HCT116 (cell line): ENCODE results near the gene SOCS7. TPM values are rescaled to one million over a fixed set of nuclear protein-coding genes. Genes with fewer than 3 reads are reported as not detected.

Source experiments
- ATAC-seq: fragments of 200-7000 bp; cut with Tn5 transposase; 2 replicates; pipeline ENCODE4 v1.9.1; 2020; ENCODE audit warnings: mild to moderate bottlenecking, moderate library complexity
- BruUV-seq: library from RNA; stranded (reverse); fragments of 400-500 nt; replicated peaks from 2 replicates; lab custom pipeline; 2021; lab: Mats Ljungman, UMichigan
- CTCF ChIA-PET: fragments of 300-600 bp; sonication (Branson Sonifier 250); formaldehyde crosslinking; loops from one replicate; lab custom pipeline; 2021; ENCODE audit warnings: antibody characterized with exemption; lab: Charles Lee
- POLR2A ChIA-PET: fragments of 300-600, 350-600 bp; sonication (Branson Sonifier 250); formaldehyde crosslinking; loops from one replicate; lab custom pipeline; 2021; ENCODE audit warnings: antibody characterized with exemption; lab: Charles Lee
- RAD21 ChIA-PET, 2 experiments: fragments of 300-600 bp; sonication (Branson Sonifier 250); formaldehyde crosslinking; loops; one replicate each; lab custom pipeline; 2023; ENCODE audit warnings: low total read pairs in 2 of 2; ENCODE audit not compliant: uncharacterized antibody in 2 of 2, unreplicated experiment in 2 of 2, low non-redundant PET in 1 of 2; lab: Charles Lee
- DNase-seq: peaks from one replicate; pipeline ENCODE4 v3.0.0-alpha.2; 2010; ENCODE audit warnings: low read depth, low spot score
- H2AFZ ChIP-seq: fragments of 200-600 bp; shearing (Covaris generic), sonication (generic); 2 replicates; pipeline ENCODE4 v1.6.1; 2017; ENCODE audit warnings: low read depth, mixed run types, mixed read lengths, antibody characterized with exemption, low read length; ENCODE audit not compliant: poor library complexity, severe bottlenecking
- H3K27ac ChIP-seq: 2 replicates; pipeline ENCODE4 v1.5.1; 2012; ENCODE audit warnings: low read depth, low read length
- H3K27me3 ChIP-seq: fragments of 200-600 bp; sonication (generic); 2 replicates; pipeline ENCODE4 v1.6.1; 2016; ENCODE audit warnings: mixed run types, low read length, mixed read lengths; ENCODE audit not compliant: insufficient read depth
- H3K36me3 ChIP-seq, 2 experiments: fragments of 200-500 bp in 1 of 2; fragments of 200-600 bp in 1 of 2; sonication (Bioruptor generic) in 1 of 2; sonication (generic) in 1 of 2; 2 replicates each; pipeline versions ENCODE4 v1.5.1 to v1.6.1; 2014 to 2016; ENCODE audit warnings: low read length in 2 of 2, inconsistent platforms in 1 of 2, mixed read lengths in 1 of 2, mixed run types in 1 of 2; ENCODE audit not compliant: insufficient read depth in 2 of 2, control insufficient read depth in 1 of 2
- H3K4me1 ChIP-seq, 2 experiments: fragments of 200-600 bp in 1 of 2; sonication (generic) in 1 of 2; 2 replicates each; pipeline versions ENCODE4 v1.5.1 to v1.6.1; 2012 to 2017; ENCODE audit warnings: low read length in 2 of 2, inconsistent platforms in 1 of 2, mild to moderate bottlenecking in 1 of 2, mixed read lengths in 1 of 2, mixed run types in 1 of 2, moderate library complexity in 1 of 2; ENCODE audit not compliant: insufficient read depth in 2 of 2, control insufficient read depth in 1 of 2
- H3K4me2 ChIP-seq: fragments of 200-600 bp; sonication (generic); 2 replicates; pipeline ENCODE4 v1.6.1; 2017; ENCODE audit warnings: mixed run types, low read length, mixed read lengths
- H3K4me3 ChIP-seq, 2 experiments: fragments of 200-600 bp in 1 of 2; sonication (generic) in 1 of 2; replicated peaks in 1 of 2; 2 replicates each; pipeline ENCODE4 v1.5.1; 2011 to 2016; ENCODE audit warnings: low read length in 2 of 2, control low read depth in 1 of 2, low read depth in 1 of 2, mild to moderate bottlenecking in 1 of 2, mixed read lengths in 1 of 2, mixed run types in 1 of 2
- H3K79me2 ChIP-seq: fragments of 200-600 bp; sonication (generic); 2 replicates; pipeline ENCODE4 v1.6.1; 2017; ENCODE audit warnings: mild to moderate bottlenecking, mixed run types, low read length, moderate library complexity, mixed read lengths; ENCODE audit not compliant: insufficient read depth
- H3K9ac ChIP-seq: fragments of 200-600 bp; sonication (generic); 2 replicates; pipeline ENCODE4 v1.6.1; 2016; ENCODE audit warnings: low read length, mixed read lengths
- H3K9me2 ChIP-seq: fragments of 200-600 bp; sonication (generic), shearing (Covaris generic); 2 replicates; pipeline ENCODE4 v1.6.1; 2017; ENCODE audit warnings: mixed run types, mild to moderate bottlenecking, moderate library complexity; ENCODE audit not compliant: insufficient read depth
- H3K9me3 ChIP-seq, 2 experiments: fragments of 200-500 bp in 1 of 2; fragments of 200-600 bp in 1 of 2; sonication (Bioruptor generic) in 1 of 2; sonication (generic) in 1 of 2; 2 replicates each; pipeline ENCODE4 v1.6.1; 2014 to 2017; ENCODE audit warnings: low read length in 2 of 2, mixed read lengths in 2 of 2, inconsistent platforms in 1 of 2, low read depth in 1 of 2, mild to moderate bottlenecking in 1 of 2, mixed run types in 1 of 2, moderate library complexity in 1 of 2; ENCODE audit not compliant: control insufficient read depth in 1 of 2, insufficient read depth in 1 of 2
- H4K20me1 ChIP-seq: fragments of 200-600 bp; sonication (generic), shearing (Covaris generic); 2 replicates; pipeline ENCODE4 v1.6.1; 2017; ENCODE audit warnings: mixed run types, mild to moderate bottlenecking, moderate library complexity; ENCODE audit not compliant: insufficient read depth
- CBX3 ChIP-seq: IDR thresholded peaks from 2 replicates; pipeline ENCODE4 v1.6.1; 2012; ENCODE audit warnings: low read depth
- EGR1 ChIP-seq: IDR thresholded peaks from 2 replicates; pipeline ENCODE4 v1.6.1; 2012; ENCODE audit warnings: low read depth
- EZH2 ChIP-seq: fragments of 200-600 bp; sonication (generic); IDR thresholded peaks from 2 replicates; pipeline ENCODE4 v1.6.1; 2017; ENCODE audit warnings: antibody characterized with exemption, mixed run types
- POLR2AphosphoS5 ChIP-seq: IDR thresholded peaks from 2 replicates; pipeline ENCODE4 v1.6.1; 2011; ENCODE audit warnings: mild to moderate bottlenecking, low read depth, low read length, moderate library complexity
- REST ChIP-seq: IDR thresholded peaks from 2 replicates; pipeline ENCODE4 v1.6.1; 2012; ENCODE audit warnings: low read depth
- SP1 ChIP-seq: IDR thresholded peaks from 2 replicates; pipeline ENCODE4 v1.6.1; 2012; ENCODE audit warnings: low read depth
- ZBTB33 ChIP-seq: IDR thresholded peaks from 2 replicates; pipeline ENCODE4 v1.6.1; 2011; ENCODE audit warnings: mild to moderate bottlenecking, low read length, moderate library complexity; ENCODE audit not compliant: insufficient replicate concordance; ENCODE audit errors: extremely low read depth
- intact Hi-C: fragments of 100-400 bp; cut with micrococcal nuclease; formaldehyde crosslinking; loops from 2 replicates; pipeline ENCODE4 v1.10.0; 2022
- total RNA-seq: library from RNA; stranded (reverse); gene quantifications from one replicate; pipeline ENCODE4 v1.2.1, GENCODE V29; 2021; ENCODE audit not compliant: unreplicated experiment

The SOCS7 gene
- total RNA-seq, 1 experiment from 2014 or later = 49.9 TPM

- peak overlapping the region; percentile 76 for H3K9ac ChIP-seq
- intact Hi-C loops = loop anchor here (10.0 kb wide), 1 partner anchor 132 kb away; no protein-coding TSS in a partner anchor
- DNase-seq = no peak
- H3K36me3 ChIP-seq = no peaks in the 10 kb centered on the region
- RAD21 ChIA-PET = no interaction called here
- BruUV-seq = no TSS peak
- TF ChIP-seq SP1 = no peak
- 0 out of 2 replicates have a peak, but pooled peaks have one; percentile 17 for TF ChIP-seq POLR2AphosphoS5
- no peak for TF ChIP-seq CBX3
- no peak for TF ChIP-seq ZBTB33
- TF ChIP-seq EGR1 = no peak
- TF ChIP-seq, all 23 proteins: peak for 1
- 0 out of 2 replicates have a peak, but pooled peaks cover 3% of the 10 kb centered on the region for H4K20me1 ChIP-seq
- H3K9me2 ChIP-seq = no peaks in the 10 kb centered on the region
- H3K27ac ChIP-seq = no peak overlapping the region
- no peak for ATAC-seq
- peak overlapping the region; percentile 73 for H3K4me2 ChIP-seq
- peaks cover 4 to 32% of the 10 kb centered on the region in 2 experiments; a peak in 3 of 4 replicates for H3K4me1 ChIP-seq
- peaks cover 50% of the 10 kb centered on the region for H3K79me2 ChIP-seq
- POLR2A ChIA-PET = no interaction called here
- peak overlapping the region; percentile 58 to 68 for H3K4me3 ChIP-seq
- no peak overlapping the region for H2AFZ ChIP-seq
- CTCF ChIA-PET = no interaction called here
- no peaks in the 10 kb centered on the region for H3K27me3 ChIP-seq
- no peaks in the 10 kb centered on the region for H3K9me3 ChIP-seq
Observed at GRCh38 chr17:38353086-38353604, 1.5 kb downstream of the SOCS7 start.

- H3K4me3 ChIP-seq = no peak overlapping the region
- CTCF ChIA-PET = no interaction called here
- TF ChIP-seq REST = no peak
- no peak for TF ChIP-seq EZH2
- no peak for TF ChIP-seq ZBTB33
- TF ChIP-seq SP1 = no peak
Observed at GRCh38 chr17:38353668-38354067, 2.0 kb downstream of the SOCS7 start.

More at GRCh38 chr17:38353668-38354067, 2.0 kb downstream of the SOCS7 start:
- H3K9ac ChIP-seq = no peak overlapping the region
- ATAC-seq = no peak
- no peaks in the 10 kb centered on the region for H3K27me3 ChIP-seq
- POLR2A ChIA-PET = no interaction called here
- no peaks in the 10 kb centered on the region for H3K9me2 ChIP-seq
- 0 out of 2 replicates have a peak, but pooled peaks cover 3% of the 10 kb centered on the region for H4K20me1 ChIP-seq
- no peaks in the 10 kb centered on the region for H3K36me3 ChIP-seq
- DNase-seq = no peak
- H3K79me2 ChIP-seq = peaks cover 55% of the 10 kb centered on the region
- no peaks in the 10 kb centered on the region for H3K9me3 ChIP-seq
- RAD21 ChIA-PET = no interaction called here
- H2AFZ ChIP-seq = no peak overlapping the region
- intact Hi-C loops = loop anchor here (10.0 kb wide), 1 partner anchor 131 kb away; no protein-coding TSS in a partner anchor
- H3K4me1 ChIP-seq = peaks cover 4 to 32% of the 10 kb centered on the region in 2 experiments; a peak in 3 of 4 replicates
- BruUV-seq = no TSS peak
- no peak overlapping the region for H3K27ac ChIP-seq
- H3K4me2 ChIP-seq = peak overlapping the region; percentile 73
